Tibial nerve (tissue), 4 donors: ENCODE data around the gene FICD.
"Not testable (repeated sequence)": the region's sequence is repeated elsewhere in the genome, so short reads cannot be mapped to it uniquely, and the experiment has no call there.

Source experiments
- EP300 ChIP-seq, 2 donors: sonication (generic); formaldehyde crosslinking; IDR thresholded peaks; one replicate each; pipeline ENCODE4 v1.6.1; 2017; ENCODE audit warnings: antibody characterized with exemption in 2 of 2, mild to moderate bottlenecking in 1 of 2
- POLR2A ChIP-seq, 2 donors: fragments of 450-650 bp; IDR thresholded peaks; one replicate each; pipeline ENCODE4 v1.6.1; 2017; ENCODE audit warnings: antibody characterized with exemption in 2 of 2, mild to moderate bottlenecking in 2 of 2, moderate library complexity in 2 of 2
- TF ChIP-seq, protein P1 (sequence below), 5 experiments: fragments of 200-600 bp in 3 of 5; fragments of 450-650 bp in 2 of 5; sonication (generic) in 3 of 5; IDR thresholded peaks; one replicate each; pipeline ENCODE4 v1.5.1; 2016 to 2019; ENCODE audit warnings: antibody characterized with exemption in 5 of 5, mild to moderate bottlenecking in 3 of 5, moderate library complexity in 2 of 5

DNA sequence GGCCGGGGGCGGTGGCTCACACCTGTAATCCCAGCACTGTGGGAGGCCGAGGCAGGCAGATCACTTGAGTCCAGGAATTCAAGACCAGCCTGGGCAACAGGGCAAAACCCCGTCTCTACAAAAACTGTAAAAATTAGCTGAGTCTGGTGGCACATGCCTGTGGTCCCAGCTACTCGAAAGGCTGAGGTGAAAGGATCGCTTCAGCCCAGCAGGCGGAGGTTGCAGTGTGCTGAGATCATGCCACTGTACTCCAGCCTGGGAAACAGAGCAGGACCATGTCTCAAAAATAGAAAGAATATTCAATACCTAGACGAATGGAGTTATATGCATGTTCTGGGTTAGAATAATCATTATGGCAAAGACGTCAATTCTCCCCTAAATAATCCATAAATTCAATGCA lies 40.3 kb downstream of the FICD start:
- TF ChIP-seq, protein P1, sequence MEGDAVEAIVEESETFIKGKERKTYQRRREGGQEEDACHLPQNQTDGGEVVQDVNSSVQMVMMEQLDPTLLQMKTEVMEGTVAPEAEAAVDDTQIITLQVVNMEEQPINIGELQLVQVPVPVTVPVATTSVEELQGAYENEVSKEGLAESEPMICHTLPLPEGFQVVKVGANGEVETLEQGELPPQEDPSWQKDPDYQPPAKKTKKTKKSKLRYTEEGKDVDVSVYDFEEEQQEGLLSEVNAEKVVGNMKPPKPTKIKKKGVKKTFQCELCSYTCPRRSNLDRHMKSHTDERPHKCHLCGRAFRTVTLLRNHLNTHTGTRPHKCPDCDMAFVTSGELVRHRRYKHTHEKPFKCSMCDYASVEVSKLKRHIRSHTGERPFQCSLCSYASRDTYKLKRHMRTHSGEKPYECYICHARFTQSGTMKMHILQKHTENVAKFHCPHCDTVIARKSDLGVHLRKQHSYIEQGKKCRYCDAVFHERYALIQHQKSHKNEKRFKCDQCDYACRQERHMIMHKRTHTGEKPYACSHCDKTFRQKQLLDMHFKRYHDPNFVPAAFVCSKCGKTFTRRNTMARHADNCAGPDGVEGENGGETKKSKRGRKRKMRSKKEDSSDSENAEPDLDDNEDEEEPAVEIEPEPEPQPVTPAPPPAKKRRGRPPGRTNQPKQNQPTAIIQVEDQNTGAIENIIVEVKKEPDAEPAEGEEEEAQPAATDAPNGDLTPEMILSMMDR (IDR thresholded peaks at IDR 0.05), result not testable (repeated sequence)
- TF ChIP-seq POLR2A, EP300 (IDR thresholded peaks at IDR 0.05): not testable (repeated sequence)
